MCF 10A (cell line): ENCODE results near the gene HOXA3. TPM values are rescaled to one million over a fixed set of nuclear protein-coding genes. Genes with fewer than 3 reads are reported as not detected.

Experiments used
- BruUV-seq: library from RNA; stranded (reverse); fragments of 400-500 nt; replicated peaks from 2 replicates; lab custom pipeline; 2021; lab: Mats Ljungman, UMichigan
- CTCF ChIA-PET: fragments of 300-600 bp; sonication (Branson Sonifier 250); formaldehyde crosslinking; extraction: SDS; loops from one replicate; lab custom pipeline; 2021; ENCODE audit warnings: antibody characterized with exemption, inconsistent platforms; lab: Yijun Ruan, JAX
- POLR2A ChIA-PET: fragments of 300-600, 350-650 bp; sonication (Branson Sonifier 250); formaldehyde crosslinking; extraction: SDS; loops from one replicate; lab custom pipeline; 2020; ENCODE audit warnings: antibody characterized with exemption, inconsistent platforms; lab: Yijun Ruan, JAX
- DNase-seq: peaks from one replicate; pipeline ENCODE4 v3.0.0-alpha.2; 2018; ENCODE audit not compliant: unreplicated experiment
- H3K27ac Mint-ChIP-seq: one replicate; pipeline ENCODE4 v1.8.0; 2022; ENCODE audit warnings: mild to moderate bottlenecking, low read depth, mixed read lengths; ENCODE audit not compliant: unreplicated experiment
- H3K27me3 Mint-ChIP-seq: one replicate; pipeline ENCODE4 v1.8.0; 2022; ENCODE audit warnings: mixed read lengths; ENCODE audit not compliant: insufficient read depth, unreplicated experiment
- H3K36me3 Mint-ChIP-seq: one replicate; pipeline ENCODE4 v1.8.0; 2022; ENCODE audit warnings: mild to moderate bottlenecking, moderate library complexity, mixed read lengths; ENCODE audit not compliant: insufficient read depth, unreplicated experiment
- H3K4me1 Mint-ChIP-seq: one replicate; pipeline ENCODE4 v1.8.0; 2022; ENCODE audit warnings: mixed read lengths; ENCODE audit not compliant: insufficient read depth, unreplicated experiment
- H3K4me3 Mint-ChIP-seq: one replicate; pipeline ENCODE4 v1.8.0; 2022; ENCODE audit warnings: mild to moderate bottlenecking, moderate library complexity, mixed read lengths; ENCODE audit not compliant: unreplicated experiment
- H3K9me3 Mint-ChIP-seq: one replicate; pipeline ENCODE4 v1.8.0; 2022; ENCODE audit warnings: mixed read lengths; ENCODE audit not compliant: unreplicated experiment
- CTCF ChIP-seq: fragments of 200-600 bp; IDR thresholded peaks from one replicate; pipeline ENCODE4 v1.8.0; 2022; ENCODE audit warnings: antibody characterized with exemption, mild to moderate bottlenecking; ENCODE audit not compliant: unreplicated experiment
- intact Hi-C: fragments of 100-400 bp; cut with micrococcal nuclease; formaldehyde crosslinking; loops from 2 replicates; pipeline ENCODE4 v1.14.1; 2022
- total RNA-seq: library from RNA; stranded (reverse); gene quantifications from 2 replicates; pipeline ENCODE4 v1.2.3, GENCODE V29; 2022

The HOXA3 gene
- total RNA-seq, 1 experiment from 2014 or later: 8.2 TPM

- intact Hi-C loops: no loop called here
- Mint-ChIP-seq H3K27me3 (no peaks in the 10 kb centered on the region), H3K27ac (peak overlapping the region; percentile 25), H3K4me1 (peaks cover 20% of the 10 kb centered on the region), H3K36me3 (peaks cover 18% of the 10 kb centered on the region), H3K4me3 (no peak overlapping the region), H3K9me3 (no peaks in the 10 kb centered on the region)
- CTCF ChIA-PET: interaction anchor here (0.6 to 1.6 kb wide), 5 partner anchors 12 to 645 kb away, joined by 3 to 9 read pairs (median 4); no protein-coding TSS in a partner anchor
- DNase-seq: no peak
- no peak for TF ChIP-seq CTCF
- no TSS peak for BruUV-seq
- POLR2A ChIA-PET: interaction anchor here (0.5 to 6.3 kb wide), 7 partner anchors 9 to 1227 kb away, joined by 3 to 36 read pairs (median 4); partner anchors contain the start of gene HOXA6
Measured at GRCh38 chr7:27167916-27168264, 15.5 kb upstream of the HOXA3 start.

GRCh38 chr7:27166531-27167505, 14.4 kb upstream of the HOXA3 start:
- H3K27me3 Mint-ChIP-seq: no peaks in the 10 kb centered on the region
- peaks cover 13% of the 10 kb centered on the region for H3K4me1 Mint-ChIP-seq
- no peak overlapping the region for H3K27ac Mint-ChIP-seq
- TF ChIP-seq CTCF: no peak
- DNase-seq: no peak
- no TSS peak for BruUV-seq
- no peak overlapping the region for H3K4me3 Mint-ChIP-seq
- CTCF ChIA-PET: interaction anchor here (0.5 to 1.6 kb wide), 4 partner anchors 16 to 472 kb away, joined by 3 to 7 read pairs (median 4); no protein-coding TSS in a partner anchor
- peaks cover 13% of the 10 kb centered on the region for H3K36me3 Mint-ChIP-seq
- POLR2A ChIA-PET: interaction anchor here (0.5 to 1.7 kb wide), 4 partner anchors 8 to 608 kb away, joined by 3 to 5 read pairs (median 4); no protein-coding TSS in a partner anchor
- H3K9me3 Mint-ChIP-seq: no peaks in the 10 kb centered on the region
- intact Hi-C loops: no loop called here

GRCh38 chr7:27165996-27166530, 13.7 kb upstream of the HOXA3 start:
- DNase-seq: no peak
- Mint-ChIP-seq H3K4me1 (peaks cover 8% of the 10 kb centered on the region), H3K27me3 (no peaks in the 10 kb centered on the region), H3K9me3 (no peaks in the 10 kb centered on the region), H3K27ac (peak overlapping the region; percentile 27), H3K36me3 (peaks cover 8% of the 10 kb centered on the region), H3K4me3 (peak overlapping the region; percentile 84)
- POLR2A ChIA-PET: interaction anchor here (0.5 to 1.7 kb wide), 4 partner anchors 15 to 487 kb away, joined by 3 to 5 read pairs (median 3); no protein-coding TSS in a partner anchor
- intact Hi-C loops: no loop called here
- no TSS peak for BruUV-seq
- CTCF ChIA-PET: interaction anchor here (0.5 to 1.6 kb wide), 4 partner anchors 16 to 494 kb away, joined by 3 to 7 read pairs (median 4); no protein-coding TSS in a partner anchor
- TF ChIP-seq CTCF: no peak
